SK-N-SH (cell line): ENCODE data around the gene NANS. TPM values are rescaled to one million over a fixed set of nuclear protein-coding genes. Genes with fewer than 3 reads are reported as not detected.
A peak's percentile ranks its signal among the peaks of the same experiment; 100 is the strongest.

Experiments used
- CTCF ChIA-PET: fragments of 300-600, 350-600 bp; formaldehyde crosslinking; extraction: SDS; loops from one replicate; lab custom pipeline; 2021; lab: Yijun Ruan, JAX
- POLR2A ChIA-PET: fragments of 350-600 bp; sonication (Branson Sonifier 250); formaldehyde crosslinking; extraction: SDS; loops from one replicate; lab custom pipeline; 2020; ENCODE audit warnings: antibody characterized with exemption, inconsistent platforms; lab: Yijun Ruan, JAX
- DNase-seq: peaks from one replicate; pipeline ENCODE4 v3.0.0; 2012
- H2AFZ ChIP-seq: fragments of 200-600 bp; sonication (generic); 2 replicates; pipeline ENCODE4 v1.8.1; 2016; ENCODE audit warnings: antibody characterized with exemption, mild to moderate bottlenecking, low read depth
- H3F3A ChIP-seq: fragments of 200-600 bp; sonication (generic); replicated peaks from 2 replicates; pipeline ENCODE3; 2016; ENCODE audit warnings: antibody characterized with exemption, mild to moderate bottlenecking; ENCODE audit not compliant: insufficient read depth
- H3K27ac ChIP-seq, 2 experiments: fragments of 200-500 bp in 1 of 2; fragments of 200-600 bp in 1 of 2; sonication (Bioruptor generic) in 1 of 2; sonication (generic), shearing (Covaris generic) in 1 of 2; 2 replicates each; pipeline versions ENCODE4 v1.5.1 to v1.6.1; 2014 to 2016; ENCODE audit warnings: low read depth in 2 of 2, inconsistent platforms in 1 of 2, low read length in 1 of 2, mild to moderate bottlenecking in 1 of 2, mixed read lengths in 1 of 2
- H3K27me3 ChIP-seq: fragments of 200-600 bp; sonication (generic), shearing (Covaris generic); 2 replicates; pipeline ENCODE4 v1.6.1; 2016; ENCODE audit warnings: mixed run types; ENCODE audit not compliant: insufficient read depth
- H3K36me3 ChIP-seq, 2 experiments: fragments of 200-500 bp in 1 of 2; fragments of 200-600 bp in 1 of 2; sonication (Bioruptor generic) in 1 of 2; sonication (generic) in 1 of 2; replicated peaks in 1 of 2; 2 replicates each; pipeline versions ENCODE3 to v1.5.1; 2014 to 2016; ENCODE audit warnings: low read length in 1 of 2, mild to moderate bottlenecking in 1 of 2; ENCODE audit not compliant: insufficient read depth in 2 of 2, control insufficient read depth in 1 of 2
- H3K4me1 ChIP-seq, 2 experiments: fragments of 200-500 bp in 1 of 2; fragments of 200-600 bp in 1 of 2; sonication (Bioruptor generic) in 1 of 2; sonication (generic), shearing (Covaris generic) in 1 of 2; 2 replicates each; pipeline versions ENCODE4 v1.5.1 to v1.6.1; 2014 to 2016; ENCODE audit warnings: low read depth in 1 of 2, low read length in 1 of 2, mixed run types in 1 of 2; ENCODE audit not compliant: insufficient read depth in 2 of 2, control insufficient read depth in 1 of 2
- H3K4me2 ChIP-seq: fragments of 200-600 bp; sonication (generic), shearing (Covaris generic); 2 replicates; pipeline ENCODE4 v1.6.1; 2017; ENCODE audit warnings: mixed run types
- H3K4me3 ChIP-seq, 2 experiments: fragments of 200-500 bp in 1 of 2; fragments of 200-600 bp in 1 of 2; sonication (Bioruptor generic) in 1 of 2; sonication (generic), shearing (Covaris generic) in 1 of 2; 2 replicates each; pipeline versions ENCODE4 v1.5.1 to v1.8.1; 2014 to 2016; ENCODE audit warnings: low read depth in 2 of 2, inconsistent platforms in 1 of 2, low read length in 1 of 2, mild to moderate bottlenecking in 1 of 2, mixed read lengths in 1 of 2, moderate library complexity in 1 of 2
- H3K79me2 ChIP-seq: fragments of 200-600 bp; sonication (generic); 2 replicates; pipeline ENCODE4 v1.8.1; 2017; ENCODE audit warnings: mild to moderate bottlenecking; ENCODE audit not compliant: insufficient read depth
- H3K9ac ChIP-seq: fragments of 200-600 bp; sonication (generic); 2 replicates; pipeline ENCODE4 v1.6.1; 2017; ENCODE audit warnings: mixed run types
- H3K9me2 ChIP-seq: fragments of 200-600 bp; sonication (generic); 2 replicates; pipeline ENCODE4 v1.6.1; 2017; ENCODE audit warnings: mixed run types
- H3K9me3 ChIP-seq: fragments of 200-600 bp; sonication (generic); 2 replicates; pipeline ENCODE4 v1.6.1; 2017; ENCODE audit warnings: mixed run types, mild to moderate bottlenecking, moderate library complexity
- H4K20me1 ChIP-seq: fragments of 200-600 bp; sonication (generic); 2 replicates; pipeline ENCODE4 v1.6.1; 2017; ENCODE audit warnings: mild to moderate bottlenecking, mixed run types; ENCODE audit not compliant: insufficient read depth
- CHD2 ChIP-seq: fragments of 150-350 bp; IDR thresholded peaks from 2 replicates; pipeline ENCODE4 v1.6.1; 2018; ENCODE audit warnings: low read length; ENCODE audit not compliant: partially characterized antibody
- CTCF ChIP-seq: fragments of 200-600 bp; sonication (generic); IDR thresholded peaks from 2 replicates; pipeline ENCODE4 v1.6.1; 2017; ENCODE audit warnings: antibody characterized with exemption, mild to moderate bottlenecking, moderate library complexity
- GABPA ChIP-seq: IDR thresholded peaks from 2 replicates; pipeline ENCODE4 v1.4.0; 2012; ENCODE audit warnings: low read depth, mild to moderate bottlenecking
- IRF3 ChIP-seq: fragments of 150-350 bp; IDR thresholded peaks from 2 replicates; pipeline ENCODE4 v1.6.1; 2016; ENCODE audit warnings: mild to moderate bottlenecking, low read depth, low read length
- MAX ChIP-seq: IDR thresholded peaks from 2 replicates; pipeline ENCODE4 v1.4.0; 2012; ENCODE audit warnings: low read depth
- MEF2A ChIP-seq: IDR thresholded peaks from 2 replicates; pipeline ENCODE4 v1.4.0; 2012; ENCODE audit warnings: low read depth, borderline replicate concordance
- MXI1 ChIP-seq: IDR thresholded peaks from 2 replicates; pipeline ENCODE4 v1.6.1; 2012; ENCODE audit warnings: mild to moderate bottlenecking, low read depth, low read length, improper control_type of control experiment
- PBX3 ChIP-seq: IDR thresholded peaks from 2 replicates; pipeline ENCODE4; 2012
- POLR2AphosphoS5 ChIP-seq: IDR thresholded peaks from 2 replicates; pipeline ENCODE4 v1.6.1; 2012; ENCODE audit warnings: low read depth, low read length
- RAD21 ChIP-seq: IDR thresholded peaks from 2 replicates; pipeline ENCODE4 v1.6.1; 2012; ENCODE audit warnings: mild to moderate bottlenecking, low read length
- RXRA ChIP-seq: IDR thresholded peaks from 2 replicates; pipeline ENCODE4 v1.4.0; 2012; ENCODE audit warnings: low read depth, mild to moderate bottlenecking, borderline replicate concordance
- SMC3 ChIP-seq: IDR thresholded peaks from 2 replicates; pipeline ENCODE4 v1.6.1; 2012; ENCODE audit warnings: low read depth, low read length, improper control_type of control experiment
- WGBS: methylation state at CpG from one replicate; pipeline ENCODE4 v1.1.6; 2017; ENCODE audit warnings: low lambda C conversion rate; 5-methylcytosine and 5-hydroxymethylcytosine counted together
- polyA plus RNA-seq, 3 experiments: library from polyadenylated mRNA; depleted of rRNA; stranded (reverse); fragments of >200 nt; gene quantifications; 2 replicates each; pipeline ENCODE4 v1.2.3, GENCODE V29; 2012

NANS gene
- polyA plus RNA-seq, 1 of the 3 experiments (the other 2 are of a cell fraction), result 61.3 TPM

GRCh38 chr9:98117984-98118639, 61.6 kb downstream of the NANS start:
- Histone ChIP-seq H3K9me2 (no peaks in the 10 kb centered on the region), H3K36me3 (no peaks in the 10 kb centered on the region), H3K9ac (peak overlapping the region; percentile 59; the same call in 1 of the 2 replicates), H4K20me1 (no peaks in the 10 kb centered on the region), H3K9me3 (no peaks in the 10 kb centered on the region), H3K4me1 (peaks cover 0 to 30% of the 10 kb centered on the region in 2 experiments; a peak in 3 of 4 replicates), H3K4me2 (peak overlapping the region; percentile 88), H3K4me3 (peak overlapping the region; percentile 64 to 65), H2AFZ (peak overlapping the region; percentile 95), H3F3A (no peaks in the 10 kb centered on the region), H3K27me3 (no peaks in the 10 kb centered on the region), H3K79me2 (no peaks in the 10 kb centered on the region), H3K27ac (no peak overlapping the region)
- CTCF ChIA-PET, result interaction anchor here (1.0 to 2.6 kb wide), 13 partner anchors 7 to 117 kb away, joined by 3 to 19 read pairs (median 5); no protein-coding TSS in a partner anchor
- TF ChIP-seq GABPA, result no peak
- TF ChIP-seq RAD21, result 0 out of 2 replicates have a peak, but pooled peaks have one; percentile 7
- 71% methylated on average over 5 of the region's 5 CpGs for WGBS
- POLR2A ChIA-PET, result interaction anchor here (1.6 kb wide), 1 partner anchor 9 kb away, joined by 6 read pairs; no protein-coding TSS in a partner anchor
- peak; percentile 43 for DNase-seq

- POLR2A ChIA-PET, result interaction anchor here (0.8 to 1.6 kb wide), 4 partner anchors 10 to 77 kb away, joined by 3 to 6 read pairs (median 4); no protein-coding TSS in a partner anchor
- peak within 1 kb of the TSS; percentile 21 to 30; a peak in 2 of 4 replicates for H3K27ac ChIP-seq
- no peak for TF ChIP-seq IRF3
- peak; percentile 26; the same call in 1 of the 2 replicates for TF ChIP-seq POLR2AphosphoS5
- no peak for TF ChIP-seq PBX3
- TF ChIP-seq MXI1, result peak; percentile 82
- TF ChIP-seq MEF2A, result no peak
- TF ChIP-seq MAX, result peak; percentile 89
- peak; percentile 31 for TF ChIP-seq SMC3
- peak; percentile 38 for TF ChIP-seq CTCF
- no peak for TF ChIP-seq RXRA
- TF ChIP-seq GABPA, result peak; percentile 32; the same call in 1 of the 2 replicates
- peak; percentile 51 for TF ChIP-seq RAD21
- TF ChIP-seq CHD2, result peak; percentile 12
- TF ChIP-seq, all 33 proteins: peak for 8
Measured at GRCh38 chr9:98118640-98119601, 62.4 kb downstream of the NANS start, which contains the start of gene TRIM14. Gene TRIM14 (minus strand): TSS chr9:98119222. CDS start chr9:98119188, 34 bp downstream.

More at GRCh38 chr9:98118640-98119601, 62.4 kb downstream of the NANS start, which contains the start of gene TRIM14:
- no peaks in the 10 kb centered on the region for H3F3A ChIP-seq
- CTCF ChIA-PET, result interaction anchor here (0.7 to 2.6 kb wide), 23 partner anchors 8 to 190 kb away, joined by 3 to 19 read pairs (median 4); no protein-coding TSS in a partner anchor
- H3K27me3 ChIP-seq, result no peaks in the 10 kb centered on the region
- peak within 1 kb of the TSS; percentile 59 for H3K9ac ChIP-seq
- H4K20me1 ChIP-seq, result no peaks in the 10 kb centered on the region
- H3K9me3 ChIP-seq, result no peaks in the 10 kb centered on the region
- H3K4me3 ChIP-seq, result peak within 1 kb of the TSS; percentile 64 to 65
- DNase-seq, result peak; percentile 90
- H3K4me2 ChIP-seq, result peak within 1 kb of the TSS; percentile 88
- H2AFZ ChIP-seq, result peak within 1 kb of the TSS; percentile 95
- no peaks in the 10 kb centered on the region for H3K9me2 ChIP-seq
- peaks cover 0 to 30% of the 10 kb centered on the region in 2 experiments; a peak in 3 of 4 replicates for H3K4me1 ChIP-seq
- no peaks in the 10 kb centered on the region for H3K36me3 ChIP-seq
- H3K79me2 ChIP-seq, result no peaks in the 10 kb centered on the region
- 32% methylated on average over 23 of the region's 71 CpGs for WGBS
